HG02840 (cell line): Measurements from ENCODE around the gene GCNT1.
"Not testable (repeated sequence)": the region's sequence is repeated elsewhere in the genome, so short reads cannot be mapped to it uniquely, and the experiment has no call there.

ENCODE experiments used
- ATAC-seq: cut with Tn5 transposase; IDR thresholded peaks from one replicate; pipeline ENCODE4 v1.9.1; 2021; ENCODE audit warnings: mild to moderate bottlenecking, moderate library complexity, moderate number of reproducible peaks; ENCODE audit not compliant: unreplicated experiment, low FRiP score

The GCNT1 gene

DNA sequence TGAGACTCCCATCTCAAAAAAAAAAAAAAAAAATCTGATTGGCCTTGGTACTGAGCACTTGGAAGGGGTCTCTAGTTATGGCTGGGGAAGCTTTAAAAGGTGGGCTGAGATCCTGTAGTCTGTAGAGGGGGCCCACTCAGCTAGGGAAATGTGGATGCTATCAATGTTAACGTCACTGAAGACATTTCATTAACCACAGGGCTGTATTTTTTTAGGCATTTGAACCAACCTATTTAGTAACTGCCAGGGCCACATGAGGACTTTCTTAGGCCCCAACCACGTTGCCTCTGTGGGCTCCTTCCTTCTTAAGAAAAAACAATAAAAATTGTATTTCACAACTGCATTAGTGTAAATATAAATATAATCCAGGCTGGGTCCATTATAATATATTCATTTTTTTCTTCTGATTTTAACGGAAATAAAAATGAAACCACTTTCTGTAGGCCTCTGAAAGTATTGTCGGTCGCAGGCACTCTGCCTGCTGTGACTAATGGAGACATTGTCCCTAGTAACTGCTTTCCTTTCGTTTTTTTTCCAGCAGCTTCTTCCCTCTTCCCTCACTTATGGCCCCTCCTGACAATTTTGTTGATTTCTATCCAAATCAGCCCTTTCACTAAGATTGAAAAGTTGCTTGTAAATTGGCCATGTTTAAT is 71.6 kb downstream of the GCNT1 start:
- ATAC-seq: no peak

DNA sequence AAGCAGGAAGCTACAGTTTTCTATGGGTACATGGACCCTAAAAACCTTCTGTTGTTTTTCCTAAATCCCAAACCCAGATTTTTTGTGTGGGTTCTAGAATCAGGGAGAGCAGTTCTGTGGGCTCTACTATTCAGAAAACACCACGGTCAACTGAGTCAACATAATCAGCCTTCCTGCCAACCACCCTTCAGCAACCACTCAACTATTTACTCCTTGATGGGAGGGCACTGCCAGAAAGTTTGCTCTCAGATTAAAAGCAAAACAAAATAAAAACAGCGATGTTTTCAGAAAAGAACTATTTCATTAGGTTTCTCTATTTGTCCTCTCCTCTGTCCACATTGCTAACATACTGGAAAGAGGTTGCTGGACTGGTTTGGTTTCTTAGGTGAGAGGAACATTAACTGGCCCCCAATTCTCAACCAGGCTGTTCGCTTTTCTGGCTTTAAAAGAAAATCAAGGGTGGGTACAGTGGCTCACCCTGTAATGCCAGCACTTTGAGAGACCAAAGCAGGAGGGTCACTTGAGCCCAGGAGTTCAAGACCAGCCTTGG is 72.3 kb downstream of the GCNT1 start:
- ATAC-seq: no peak

DNA sequence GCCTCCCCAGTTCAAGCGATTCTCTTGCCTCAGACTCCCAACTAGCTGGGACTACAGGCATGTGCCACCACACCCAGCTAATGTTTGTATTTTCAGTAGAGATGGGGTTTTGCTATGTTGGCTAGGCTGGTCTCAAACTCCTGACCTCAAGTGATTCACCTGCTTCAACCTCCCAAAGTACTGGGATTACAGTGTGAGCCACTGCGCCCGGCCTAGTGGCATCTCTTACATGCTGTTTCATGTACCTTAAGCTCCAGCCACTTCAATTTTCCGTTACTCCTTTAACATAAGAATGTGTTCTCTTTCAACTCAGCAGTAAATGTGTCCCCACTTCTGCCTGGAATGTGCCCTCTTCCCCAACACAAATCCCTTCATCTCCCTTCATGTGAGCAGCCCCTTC is 73.9 kb downstream of the GCNT1 start:
- not testable (repeated sequence) for ATAC-seq

DNA sequence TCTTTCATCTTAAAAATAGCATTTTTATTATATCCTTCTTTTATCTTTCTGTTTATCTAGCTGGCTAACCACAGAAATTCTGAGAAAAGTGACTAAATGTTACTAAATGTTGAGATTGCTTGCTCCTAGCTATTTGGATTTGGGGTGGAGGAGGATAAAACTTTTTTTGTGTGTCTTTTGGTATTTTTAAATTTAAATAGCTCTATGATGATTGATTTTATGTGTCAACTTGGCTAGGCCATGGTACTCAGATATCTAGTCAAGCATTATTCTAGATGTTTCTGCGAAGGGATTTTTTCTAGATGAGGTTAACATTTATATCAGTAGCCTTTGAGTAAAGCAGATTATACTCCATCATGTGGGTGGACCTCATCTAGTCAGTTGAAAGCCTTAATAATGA is 75.0 kb downstream of the GCNT1 start:
- no peak for ATAC-seq

DNA sequence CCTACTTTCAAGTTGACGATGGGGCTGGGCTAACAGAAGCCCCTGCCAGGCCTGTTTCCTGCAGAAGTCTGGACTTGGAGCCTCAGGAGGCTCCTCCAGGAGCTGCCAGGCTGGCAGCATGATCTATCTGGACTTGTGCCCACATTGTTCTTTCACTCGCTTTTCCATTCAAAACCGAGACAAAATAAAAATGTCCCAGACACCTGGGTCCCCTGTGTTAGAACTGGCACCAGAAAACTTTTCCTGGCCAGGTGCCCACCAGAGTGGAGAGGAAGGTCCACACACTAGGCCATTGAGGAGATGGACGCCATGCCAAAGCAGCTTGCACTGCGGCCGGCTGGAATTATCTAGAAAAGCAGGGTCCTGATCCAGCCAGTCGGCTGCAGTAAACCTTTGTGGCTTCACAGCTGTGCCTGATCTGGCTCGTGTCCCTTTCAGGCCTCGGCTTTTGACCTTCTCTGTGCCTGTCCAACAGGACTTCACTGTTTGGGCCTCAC is 78.2 kb downstream of the GCNT1 start:
- ATAC-seq: no peak

DNA sequence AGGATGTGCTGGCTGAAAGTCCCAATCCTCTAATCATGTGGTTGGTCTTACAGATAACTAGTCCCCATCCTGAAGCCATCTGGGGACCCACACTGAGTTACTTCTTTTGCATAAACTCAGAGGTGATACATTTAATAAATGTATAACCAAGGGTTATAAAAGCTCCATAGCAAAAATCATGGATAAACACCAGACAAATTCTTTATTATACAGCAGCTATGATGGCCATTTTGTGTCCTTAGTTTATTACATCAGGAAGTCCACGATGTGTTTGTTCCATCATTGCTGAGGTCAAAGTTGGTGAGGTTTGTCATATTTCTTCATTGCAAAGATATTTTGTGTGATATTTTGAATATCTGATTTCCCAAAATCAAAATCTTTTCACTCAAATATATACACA is 80.2 kb downstream of the GCNT1 start:
- no peak for ATAC-seq

DNA sequence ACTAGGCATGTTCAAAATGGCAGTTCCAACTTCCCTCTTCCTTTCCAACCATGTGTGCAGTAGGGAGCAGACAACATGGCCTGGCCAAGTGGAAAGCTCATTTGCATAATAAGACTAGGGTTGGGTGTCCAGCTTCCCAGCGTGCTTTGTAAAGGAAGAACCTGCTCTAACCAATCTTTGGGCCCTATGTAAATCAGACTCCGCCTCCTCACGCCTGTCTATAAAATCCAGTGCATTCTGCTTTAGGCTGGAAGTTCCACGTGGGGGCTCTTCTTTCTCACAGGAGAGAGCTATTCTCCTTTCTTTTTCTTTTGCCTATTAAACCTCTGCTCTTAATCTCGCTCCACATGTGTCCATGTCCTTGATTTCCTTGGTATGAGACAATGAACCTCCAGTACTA is 83.4 kb downstream of the GCNT1 start:
- ATAC-seq: no peak

DNA sequence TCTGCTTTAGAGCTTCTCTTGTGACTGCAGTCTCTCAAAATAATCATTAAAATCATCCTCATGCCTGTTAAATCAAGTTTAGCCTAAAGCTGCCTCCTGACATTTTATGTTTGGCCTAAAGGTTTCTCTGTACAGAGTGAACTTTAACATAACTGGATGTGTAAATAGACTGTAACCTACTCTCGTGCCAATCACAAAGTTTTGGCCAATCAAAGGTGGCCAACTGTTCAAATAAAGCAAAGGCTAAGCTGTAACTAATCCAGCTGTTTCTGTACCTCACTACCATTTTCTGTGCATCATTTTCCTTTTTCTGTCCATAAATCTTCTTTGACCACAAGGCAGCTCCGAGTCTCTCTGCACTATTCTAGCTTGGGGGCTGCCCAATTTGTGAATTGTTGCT is 86.2 kb downstream of the GCNT1 start:
- no peak for ATAC-seq

DNA sequence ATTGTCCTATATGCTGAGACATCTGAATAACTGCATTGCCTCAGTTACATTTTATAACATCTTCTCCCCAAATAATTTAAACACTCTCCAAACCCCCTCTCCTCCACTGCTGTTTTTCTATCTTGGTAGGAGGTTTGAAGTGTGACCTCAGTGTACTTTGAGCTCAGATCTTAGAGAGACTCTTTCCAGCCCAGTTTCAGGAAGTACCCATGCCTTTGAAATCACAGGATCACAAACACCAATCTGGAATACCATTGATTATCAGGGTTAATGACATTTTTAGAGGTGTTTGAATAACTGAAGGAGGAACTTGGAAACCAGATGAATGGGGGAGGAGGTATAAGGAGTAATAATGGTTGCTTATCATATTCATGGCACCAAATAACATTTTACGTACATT is 93.2 kb downstream of the GCNT1 start:
- no peak for ATAC-seq

DNA sequence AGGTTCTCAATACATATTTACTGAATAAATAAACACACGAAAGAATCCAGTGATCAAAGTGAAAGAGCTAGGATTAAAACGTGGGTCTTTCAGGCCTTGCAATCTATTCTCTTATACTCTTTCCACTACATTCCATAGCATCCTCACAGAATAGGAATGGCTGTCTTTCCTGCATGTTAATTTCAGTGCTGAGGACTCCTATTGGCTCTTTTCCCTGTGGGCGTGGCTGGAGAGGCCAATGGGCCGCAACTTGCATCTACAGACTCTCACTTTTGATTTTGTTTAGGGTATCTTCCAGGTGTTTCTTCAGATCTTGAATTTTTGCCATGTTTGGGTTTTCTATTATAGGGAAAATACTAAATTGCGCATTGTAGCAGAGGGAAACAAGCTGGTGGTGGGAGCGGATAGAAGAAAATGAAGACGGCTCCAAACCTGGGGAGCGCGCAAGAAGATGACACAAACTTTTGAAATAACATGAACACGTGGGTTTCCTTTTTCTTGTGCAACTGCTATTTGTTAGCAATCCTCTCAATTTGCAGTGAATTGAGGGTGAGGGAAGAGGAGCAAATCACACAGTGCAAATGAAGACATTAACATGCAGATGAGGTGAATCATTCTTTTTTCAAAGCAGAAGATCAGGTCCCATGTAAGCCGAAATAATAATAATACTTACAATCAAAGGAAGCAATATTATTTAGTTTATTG is 93.9 kb downstream of the GCNT1 start:
- no peak for ATAC-seq

DNA sequence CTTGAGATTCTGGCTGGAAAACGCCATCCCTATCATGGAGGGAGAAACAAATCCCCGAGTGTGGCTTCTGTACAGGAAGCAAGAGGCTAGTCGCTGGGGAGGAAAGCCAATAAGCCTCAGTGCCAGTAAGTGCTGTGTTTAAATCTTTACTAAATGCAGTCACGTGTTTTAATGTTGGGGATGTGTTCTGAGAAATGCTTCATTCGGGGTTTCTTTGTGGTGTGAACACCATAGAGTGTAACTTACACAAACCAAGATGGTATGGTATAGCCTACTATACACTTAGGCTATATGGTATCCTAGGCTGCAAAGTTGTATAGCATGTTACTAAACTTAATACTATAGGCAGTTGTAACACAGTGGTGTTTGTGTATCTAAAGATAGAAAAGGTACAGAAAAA is 94.7 kb downstream of the GCNT1 start:
- ATAC-seq: no peak
